HepG2 (cell line): ENCODE data around the gene PTPRM. TPM values are rescaled to one million over a fixed set of nuclear protein-coding genes. Genes with fewer than 3 reads are reported as not detected.

Source experiments
- DPF2 ChIP-seq: sonication (generic); formaldehyde crosslinking; IDR thresholded peaks from 2 replicates; pipeline ENCODE4 v1.4.0; 2020; ENCODE audit warnings: mild to moderate bottlenecking, low read depth, missing genetic modification reagents, borderline replicate concordance
- MNT ChIP-seq: fragments of 450-650 bp; IDR thresholded peaks from 2 replicates; pipeline ENCODE4 v1.6.1; 2016
- PAXIP1 ChIP-seq: sonication (generic); formaldehyde crosslinking; conservative IDR thresholded peaks from 2 replicates; pipeline ENCODE4 v1.4.0; 2020; ENCODE audit warnings: mild to moderate bottlenecking, missing genetic modification reagents, moderate library complexity
- ZFP41 ChIP-seq: sonication (generic); formaldehyde crosslinking; IDR thresholded peaks from 2 replicates; pipeline ENCODE4 v1.4.0; 2020; ENCODE audit warnings: mild to moderate bottlenecking, missing genetic modification reagents, borderline replicate concordance
- ZFY ChIP-seq: sonication (generic); formaldehyde crosslinking; IDR thresholded peaks from 2 replicates; pipeline ENCODE4 v1.4.0; 2020; ENCODE audit warnings: missing genetic modification reagents
- ZHX2 ChIP-seq, 2 experiments: sonication (generic) in 1 of 2; formaldehyde crosslinking in 1 of 2; IDR thresholded peaks; 2 replicates each; pipeline versions ENCODE4 v1.6.1 to v1.9.0; 2014 to 2022; ENCODE audit warnings: antibody characterized with exemption in 1 of 2, borderline replicate concordance in 1 of 2, inconsistent platforms in 1 of 2, low read depth in 1 of 2, missing genetic modification reagents in 1 of 2
- ZMYM2 ChIP-seq: sonication (generic); formaldehyde crosslinking; IDR thresholded peaks from 2 replicates; pipeline ENCODE4 v1.8.0; 2022; ENCODE audit warnings: mild to moderate bottlenecking, missing genetic modification reagents
- ZNF10 ChIP-seq: sonication (generic); formaldehyde crosslinking; IDR thresholded peaks from 2 replicates; pipeline ENCODE4 v1.4.0; 2020; ENCODE audit warnings: mild to moderate bottlenecking, low read depth, missing genetic modification reagents, borderline replicate concordance
- ZNF136 ChIP-seq: sonication (generic); formaldehyde crosslinking; IDR thresholded peaks from 2 replicates; pipeline ENCODE4 v1.8.1; 2022; ENCODE audit warnings: low read depth, mild to moderate bottlenecking, moderate library complexity, missing genetic modification reagents
- ZNF264 ChIP-seq: sonication (generic); formaldehyde crosslinking; IDR thresholded peaks from 2 replicates; pipeline ENCODE4 v1.4.0; 2020; ENCODE audit warnings: missing genetic modification reagents
- polyA plus RNA-seq, 8 experiments: library from polyadenylated mRNA; depleted of rRNA in 3 of 8; stranded (reverse) in 7 of 8; unstranded in 1 of 8; fragments of >200 nt; fragmentation: Illumina TruSeq in 4 of 8; extraction: Trizol in 4 of 8; gene quantifications; 2 replicates each; pipeline versions ENCODE4 v1.2.1 to v1.2.3, GENCODE V29; 2011 to 2016; ENCODE audit warnings: low read depth in 4 of 8, missing spikeins in 1 of 8, mixed read lengths in 1 of 8; ENCODE audit not compliant: insufficient read depth in 1 of 8
- total RNA-seq, 5 experiments: library from RNA; depleted of rRNA; stranded (reverse); fragments of >200 nt; fragmentation: Illumina TruSeq; extraction: Trizol; gene quantifications; 2 replicates each; pipeline ENCODE4 v1.2.3, GENCODE V29; 2016; ENCODE audit warnings: low read depth in 1 of 5

PTPRM gene
- total and polyA plus RNA-seq, 2 of the 13 experiments (the other 11 are each of a cell fraction or from before 2014, with no cell fraction given) = 12.6 to 108 TPM

GRCh38 chr18:8260827-8261226 is 693.7 kb downstream of the PTPRM start (continued):
- TF ChIP-seq ZNF10 = no peak
- no peak for TF ChIP-seq PAXIP1
- no peak for TF ChIP-seq ZMYM2 (CRISPR knock-in tag)
- no peak for TF ChIP-seq ZNF136 (CRISPR knock-in tag)
- TF ChIP-seq ZNF264 (CRISPR knock-in tag) = no peak
- TF ChIP-seq ZFY (CRISPR knock-in tag) = no peak
- no peak for TF ChIP-seq DPF2 (CRISPR knock-in tag)
- TF ChIP-seq ZFP41 (CRISPR knock-in tag) = no peak
- no peak for TF ChIP-seq MNT
- no peak for TF ChIP-seq ZHX2 (IDR thresholded peaks at IDR 0.05; ENCODE audit: low read depth)
- TF ChIP-seq ZHX2 (CRISPR knock-in tag; IDR thresholded peaks at IDR 0.05; ENCODE audit: borderline replicate concordance) = no peak
